ENCODE results near the gene HTR1B.
A peak's percentile ranks its signal among the peaks of the same experiment; 100 is the strongest.

The HTR1B gene, protein sequence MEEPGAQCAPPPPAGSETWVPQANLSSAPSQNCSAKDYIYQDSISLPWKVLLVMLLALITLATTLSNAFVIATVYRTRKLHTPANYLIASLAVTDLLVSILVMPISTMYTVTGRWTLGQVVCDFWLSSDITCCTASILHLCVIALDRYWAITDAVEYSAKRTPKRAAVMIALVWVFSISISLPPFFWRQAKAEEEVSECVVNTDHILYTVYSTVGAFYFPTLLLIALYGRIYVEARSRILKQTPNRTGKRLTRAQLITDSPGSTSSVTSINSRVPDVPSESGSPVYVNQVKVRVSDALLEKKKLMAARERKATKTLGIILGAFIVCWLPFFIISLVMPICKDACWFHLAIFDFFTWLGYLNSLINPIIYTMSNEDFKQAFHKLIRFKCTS

DNA sequence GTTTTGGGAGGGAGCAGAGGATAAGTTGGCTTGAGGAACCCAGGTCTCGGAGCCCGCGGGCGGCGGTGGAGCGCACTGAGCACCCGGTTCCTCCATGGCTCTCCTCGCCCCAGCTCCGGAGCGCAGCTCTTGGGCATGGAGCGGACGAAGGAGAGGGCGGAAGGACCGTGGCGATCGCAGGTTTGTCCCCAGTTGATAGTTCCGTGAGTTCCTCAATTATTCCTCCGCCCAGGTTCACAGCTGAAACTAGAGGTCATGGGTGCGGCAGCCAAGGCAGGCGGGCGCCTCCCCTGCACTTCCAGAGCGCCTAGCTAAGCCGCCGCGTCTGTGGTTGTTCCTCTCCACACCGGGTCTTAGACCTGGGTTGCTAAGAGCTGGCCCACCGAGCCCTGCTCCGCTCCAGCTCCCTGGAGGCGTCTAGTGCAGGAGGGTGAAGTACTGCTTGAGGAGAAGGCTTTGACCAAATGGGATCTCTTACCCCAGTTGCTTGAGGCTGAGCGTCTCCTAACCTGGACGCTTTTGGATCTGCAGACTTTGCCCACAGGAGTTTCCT, at the start of gene HTR1B:
TSS of gene HTR1B (minus strand) at position 184 of the 553 bp plus-strand sequence. CDS start at position 96, 88 bp downstream.
- TF ChIP-seq, protein P1, sequence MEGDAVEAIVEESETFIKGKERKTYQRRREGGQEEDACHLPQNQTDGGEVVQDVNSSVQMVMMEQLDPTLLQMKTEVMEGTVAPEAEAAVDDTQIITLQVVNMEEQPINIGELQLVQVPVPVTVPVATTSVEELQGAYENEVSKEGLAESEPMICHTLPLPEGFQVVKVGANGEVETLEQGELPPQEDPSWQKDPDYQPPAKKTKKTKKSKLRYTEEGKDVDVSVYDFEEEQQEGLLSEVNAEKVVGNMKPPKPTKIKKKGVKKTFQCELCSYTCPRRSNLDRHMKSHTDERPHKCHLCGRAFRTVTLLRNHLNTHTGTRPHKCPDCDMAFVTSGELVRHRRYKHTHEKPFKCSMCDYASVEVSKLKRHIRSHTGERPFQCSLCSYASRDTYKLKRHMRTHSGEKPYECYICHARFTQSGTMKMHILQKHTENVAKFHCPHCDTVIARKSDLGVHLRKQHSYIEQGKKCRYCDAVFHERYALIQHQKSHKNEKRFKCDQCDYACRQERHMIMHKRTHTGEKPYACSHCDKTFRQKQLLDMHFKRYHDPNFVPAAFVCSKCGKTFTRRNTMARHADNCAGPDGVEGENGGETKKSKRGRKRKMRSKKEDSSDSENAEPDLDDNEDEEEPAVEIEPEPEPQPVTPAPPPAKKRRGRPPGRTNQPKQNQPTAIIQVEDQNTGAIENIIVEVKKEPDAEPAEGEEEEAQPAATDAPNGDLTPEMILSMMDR (conservative IDR thresholded peaks at IDR 0.05; ENCODE audit: low read depth), result no peak
- H3K27ac ChIP-seq, result peak within 1 kb of the TSS; percentile 66
- DNase-seq (ENCODE audit: low spot score), result peak; percentile 34
- CTCF ChIA-PET, result interaction anchor here (0.5 to 0.6 kb wide), 2 partner anchors 8 to 25 kb away, joined by 4 to 6 read pairs; no protein-coding TSS in a partner anchor
- POLR2A ChIA-PET (ENCODE audit: low non-redundant PET), result interaction anchor here (0.5 kb wide), 1 partner anchor 85 kb away, joined by 5 read pairs; no protein-coding TSS in a partner anchor

DNA sequence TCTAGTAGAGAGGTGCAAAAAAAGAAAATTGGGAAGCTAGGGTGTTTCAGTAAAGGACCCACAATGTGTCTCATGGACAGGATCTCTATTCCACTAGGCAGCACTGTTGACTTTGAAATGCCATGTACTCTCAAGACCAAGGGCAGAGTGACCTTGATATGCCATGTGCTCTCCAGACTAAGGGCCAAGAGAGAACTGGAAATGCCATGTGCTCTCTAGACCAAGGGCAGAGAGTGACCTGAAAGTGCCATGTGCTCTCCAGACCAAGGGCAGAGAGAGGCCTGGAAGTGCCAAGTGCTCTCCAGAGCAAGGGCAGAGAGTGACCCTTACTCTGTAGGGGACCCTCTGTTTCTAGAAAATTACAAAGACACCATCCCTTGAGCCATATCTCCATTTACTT, 49.3 kb upstream of the HTR1B start:
- POLR2A ChIA-PET (ENCODE audit: low non-redundant PET), result no interaction called here
- DNase-seq (ENCODE audit: low spot score), result no peak
- TF ChIP-seq, protein P1 (conservative IDR thresholded peaks at IDR 0.05; ENCODE audit: low read depth), result no peak
- no peak overlapping the region for H3K27ac ChIP-seq
- CTCF ChIA-PET, result no interaction called here

DNA sequence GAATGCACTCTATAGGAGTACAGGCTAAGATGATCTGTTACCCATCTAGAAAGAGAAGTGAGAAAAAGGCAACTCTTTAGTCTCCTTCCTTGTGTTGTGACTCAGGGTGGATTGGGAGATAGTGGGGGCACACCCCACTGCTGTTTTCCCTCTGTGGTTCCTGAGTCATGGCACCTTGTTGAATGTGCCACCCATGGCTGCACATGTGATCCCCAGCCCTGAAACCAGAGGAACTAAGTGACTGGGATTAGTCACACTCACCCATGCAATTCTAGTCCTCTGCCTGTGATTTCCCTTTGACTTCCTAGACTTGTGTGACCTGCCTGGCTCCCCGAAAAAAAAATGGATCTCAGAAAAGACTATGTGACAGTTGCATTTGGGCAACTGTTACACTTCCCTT, 48.6 kb upstream of the HTR1B start:
- no peak overlapping the region for H3K27ac ChIP-seq
- no peak for DNase-seq (ENCODE audit: low spot score)
- TF ChIP-seq, protein P1 (conservative IDR thresholded peaks at IDR 0.05; ENCODE audit: low read depth), result no peak
- POLR2A ChIA-PET (ENCODE audit: low non-redundant PET), result no interaction called here
- CTCF ChIA-PET, result interaction anchor here (0.6 kb wide), 1 partner anchor 359 kb away, joined by 4 read pairs; no protein-coding TSS in a partner anchor

DNA sequence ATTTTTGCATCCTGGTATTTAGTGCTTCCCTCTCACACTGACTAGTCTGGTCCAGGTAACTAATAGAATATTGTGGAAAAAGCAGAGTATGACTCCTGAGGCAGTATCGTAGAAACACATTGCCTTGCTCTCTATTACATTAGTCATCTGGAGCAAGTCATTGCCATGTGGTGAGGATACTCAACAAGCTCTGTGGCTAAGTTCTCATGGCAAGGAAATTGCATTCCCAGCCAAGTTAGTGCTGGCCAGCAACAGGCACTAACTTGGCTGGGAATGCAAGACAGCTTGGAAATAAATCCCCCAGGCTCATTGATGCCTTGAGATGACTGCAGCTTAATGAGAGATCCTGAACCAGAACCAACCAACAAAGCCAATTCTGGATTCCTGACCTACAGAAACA, 39.7 kb upstream of the HTR1B start:
- TF ChIP-seq, protein P1 (conservative IDR thresholded peaks at IDR 0.05; ENCODE audit: low read depth), result no peak
- DNase-seq (ENCODE audit: low spot score), result peak; percentile 38
- H3K27ac ChIP-seq, result no peak overlapping the region
- ChIA-PET CTCF (interaction anchor here (0.6 to 0.7 kb wide), 2 partner anchors 771 to 1556 kb away, joined by 4 to 5 read pairs; no protein-coding TSS in a partner anchor), POLR2A (ENCODE audit: low non-redundant PET) (no interaction called here)

DNA sequence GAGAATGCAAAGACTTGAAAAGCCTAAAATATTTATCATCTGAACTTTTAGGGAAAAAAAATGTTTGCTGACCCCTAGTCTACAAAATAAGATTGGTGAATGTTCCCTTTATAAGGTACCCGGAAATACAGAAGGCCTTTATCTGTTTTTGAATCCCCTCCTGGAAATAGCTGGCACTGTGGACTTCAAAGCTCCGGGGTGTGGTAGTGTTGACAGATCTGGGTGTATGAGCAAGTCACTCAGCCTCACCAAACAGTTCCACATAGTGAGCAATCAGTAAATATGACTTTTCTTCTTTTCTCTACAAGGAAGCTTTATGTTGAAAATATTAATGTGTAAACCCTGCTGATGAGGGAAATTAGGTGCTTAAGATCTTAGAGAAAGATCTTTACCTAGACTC, 29.2 kb upstream of the HTR1B start:
- TF ChIP-seq, protein P1 (conservative IDR thresholded peaks at IDR 0.05; ENCODE audit: low read depth), result no peak
- POLR2A ChIA-PET (ENCODE audit: low non-redundant PET), result no interaction called here
- H3K27ac ChIP-seq, result no peak overlapping the region
- CTCF ChIA-PET, result interaction anchor here (1.2 kb wide), 1 partner anchor 9 kb away, joined by 4 read pairs; no protein-coding TSS in a partner anchor
- DNase-seq (ENCODE audit: low spot score), result no peak

DNA sequence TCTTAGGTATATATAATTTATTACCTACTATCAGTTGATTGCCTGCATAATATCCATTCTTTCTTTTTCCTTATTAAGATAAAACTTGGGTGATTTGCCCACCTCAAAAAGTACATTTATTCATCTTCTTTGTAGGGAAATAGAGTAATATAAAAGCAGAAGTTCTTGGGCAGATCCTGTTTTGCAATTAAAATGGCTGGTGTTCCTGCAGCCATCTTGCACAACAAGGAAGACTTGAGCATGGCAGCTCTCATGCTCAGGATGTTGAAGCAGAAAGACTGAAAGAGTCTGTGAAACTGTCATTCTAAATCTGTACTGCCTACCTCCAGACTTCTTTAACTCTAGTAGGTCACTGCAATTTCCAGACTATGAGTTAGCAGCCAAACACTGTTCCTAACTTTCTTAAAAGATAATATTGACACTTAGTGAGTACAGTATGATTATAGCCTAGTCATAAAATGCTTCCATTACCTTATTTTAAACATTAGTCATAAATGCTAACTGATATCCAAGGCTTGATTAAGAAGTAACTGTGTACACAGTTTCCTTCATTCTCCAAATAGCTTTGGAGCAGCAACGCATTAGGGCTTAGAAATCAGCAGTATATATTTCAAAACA, 24.6 kb upstream of the HTR1B start:
- no peak for DNase-seq (ENCODE audit: low spot score)
- TF ChIP-seq, protein P1 (conservative IDR thresholded peaks at IDR 0.05; ENCODE audit: low read depth), result no peak
- ChIA-PET POLR2A (ENCODE audit: low non-redundant PET) (no interaction called here), CTCF (interaction anchor here (0.7 kb wide), 1 partner anchor 24 kb away, joined by 4 read pairs; no protein-coding TSS in a partner anchor)
- H3K27ac ChIP-seq, result no peak overlapping the region
